ENCODE results near the gene HSF5. TPM values are rescaled to one million over a fixed set of nuclear protein-coding genes. Genes with fewer than 3 reads are reported as not detected.
A peak's percentile ranks its signal among the peaks of the same experiment; 100 is the strongest.

HSF5 gene
- total RNA-seq, 1 donor from 2014 or later, result not detected

- H3K27ac ChIP-seq, result no peak overlapping the region
- Mint-ChIP-seq H3K27ac (no peak overlapping the region), H3K4me1 (no peaks in the 10 kb centered on the region), H3K27me3 (ENCODE audit: insufficient read depth, low read depth) (no peaks in the 10 kb centered on the region), H3K9me3 (no peaks in the 10 kb centered on the region), H3K36me3 (no peaks in the 10 kb centered on the region), H3K4me3 (no peak overlapping the region)
- no peak overlapping the region for H3K4me3 ChIP-seq
- H3K79me2 ChIP-seq (ENCODE audit: low read depth), result no peaks in the 10 kb centered on the region
- no peak for DNase-seq (ENCODE audit: low spot score)
- no peaks in the 10 kb centered on the region for H4K20me1 ChIP-seq (ENCODE audit: low read depth)
- H3K4me2 ChIP-seq, result no peak overlapping the region
- no peaks in the 10 kb centered on the region for H3F3A ChIP-seq (ENCODE audit: low read depth)
- H3K4me1 ChIP-seq, result no peaks in the 10 kb centered on the region
- H3K27me3 ChIP-seq, result no peaks in the 10 kb centered on the region
- no peak overlapping the region for H2AFZ ChIP-seq (replicated peaks)
- H3K9me3 ChIP-seq (ENCODE audit: low read depth), result no peaks in the 10 kb centered on the region
- no peak overlapping the region for H3K9ac ChIP-seq
- TF ChIP-seq EZH2 (IDR thresholded peaks at IDR 0.05), result no peak
- TF ChIP-seq EZH2phosphoT487 (IDR thresholded peaks at IDR 0.05), result no peak
- no peak for TF ChIP-seq CTCF (IDR thresholded peaks at IDR 0.05)
- no peaks in the 10 kb centered on the region for H3K36me3 ChIP-seq
These were observed 11.4 kb downstream of the HSF5 start for GRCh38 chr17:58476812-58477211.

- Histone ChIP-seq H3K27me3 (no peaks in the 10 kb centered on the region), H3K79me2 (ENCODE audit: low read depth) (no peaks in the 10 kb centered on the region), H4K20me1 (ENCODE audit: low read depth) (no peaks in the 10 kb centered on the region), H3K4me1 (no peaks in the 10 kb centered on the region), H2AFZ (replicated peaks) (peak overlapping the region; percentile 10), H3K36me3 (no peaks in the 10 kb centered on the region), H3K4me2 (no peak overlapping the region), H3K9me3 (ENCODE audit: low read depth) (no peaks in the 10 kb centered on the region), H3K27ac (no peak overlapping the region), H3F3A (ENCODE audit: low read depth) (no peaks in the 10 kb centered on the region), H3K9ac (no peak overlapping the region), H3K4me3 (no peak overlapping the region)
- TF ChIP-seq EZH2 (IDR thresholded peaks at IDR 0.05), result no peak
- no peak for TF ChIP-seq EZH2phosphoT487 (IDR thresholded peaks at IDR 0.05)
- H3K9me3 Mint-ChIP-seq, result no peaks in the 10 kb centered on the region
- no peaks in the 10 kb centered on the region for H3K4me1 Mint-ChIP-seq
- no peak overlapping the region for H3K4me3 Mint-ChIP-seq
- no peaks in the 10 kb centered on the region for H3K36me3 Mint-ChIP-seq
- no peak overlapping the region for H3K27ac Mint-ChIP-seq
- no peaks in the 10 kb centered on the region for H3K27me3 Mint-ChIP-seq (ENCODE audit: insufficient read depth, low read depth)
- DNase-seq (ENCODE audit: low spot score), result no peak
These were observed 12.2 kb downstream of the HSF5 start for GRCh38 chr17:58475985-58476384.

GRCh38 chr17:58470356-58470755 lies 17.9 kb downstream of the HSF5 start:
- H3K9ac ChIP-seq, result no peak overlapping the region

GRCh38 chr17:58468944-58469343 lies 19.3 kb downstream of the HSF5 start:
- H3K36me3 Mint-ChIP-seq, result no peaks in the 10 kb centered on the region

More at GRCh38 chr17:58470356-58470755, 17.9 kb downstream of the HSF5 start:
- no peak overlapping the region for H3K27ac ChIP-seq
- peaks cover 51% of the 10 kb centered on the region for H3K27me3 ChIP-seq
- H3K79me2 ChIP-seq (ENCODE audit: low read depth), result no peaks in the 10 kb centered on the region
- H3K27me3 Mint-ChIP-seq (ENCODE audit: insufficient read depth, low read depth), result peaks cover 2% of the 10 kb centered on the region
- no peak overlapping the region for H2AFZ ChIP-seq (replicated peaks)
- H3K36me3 ChIP-seq, result no peaks in the 10 kb centered on the region
- H3F3A ChIP-seq (ENCODE audit: low read depth), result no peaks in the 10 kb centered on the region
- H3K9me3 ChIP-seq (ENCODE audit: low read depth), result no peaks in the 10 kb centered on the region
- H3K4me3 ChIP-seq, result no peak overlapping the region
- H3K4me2 ChIP-seq, result no peak overlapping the region
- no peak overlapping the region for H3K4me3 Mint-ChIP-seq
- H3K27ac Mint-ChIP-seq, result no peak overlapping the region
- TF ChIP-seq EZH2phosphoT487 (IDR thresholded peaks at IDR 0.05), result no peak
- H3K9me3 Mint-ChIP-seq, result no peaks in the 10 kb centered on the region
- no peaks in the 10 kb centered on the region for H3K4me1 Mint-ChIP-seq
- no peaks in the 10 kb centered on the region for H3K4me1 ChIP-seq
- no peaks in the 10 kb centered on the region for H4K20me1 ChIP-seq (ENCODE audit: low read depth)
- H3K36me3 Mint-ChIP-seq, result no peaks in the 10 kb centered on the region
- DNase-seq (ENCODE audit: low spot score), result no peak

More at GRCh38 chr17:58468944-58469343, 19.3 kb downstream of the HSF5 start:
- Histone ChIP-seq H3K27ac (no peak overlapping the region), H3K4me3 (no peak overlapping the region), H3K9ac (no peak overlapping the region), H3K79me2 (ENCODE audit: low read depth) (no peaks in the 10 kb centered on the region), H3F3A (ENCODE audit: low read depth) (no peaks in the 10 kb centered on the region), H2AFZ (replicated peaks) (no peak overlapping the region), H4K20me1 (ENCODE audit: low read depth) (no peaks in the 10 kb centered on the region), H3K36me3 (no peaks in the 10 kb centered on the region), H3K4me2 (no peak overlapping the region), H3K4me1 (no peaks in the 10 kb centered on the region), H3K27me3 (peaks cover 61% of the 10 kb centered on the region), H3K9me3 (ENCODE audit: low read depth) (no peaks in the 10 kb centered on the region)
- no peaks in the 10 kb centered on the region for H3K9me3 Mint-ChIP-seq
- H3K27me3 Mint-ChIP-seq (ENCODE audit: insufficient read depth, low read depth), result peaks cover 2% of the 10 kb centered on the region
- H3K27ac Mint-ChIP-seq, result no peak overlapping the region
- no peak overlapping the region for H3K4me3 Mint-ChIP-seq
- TF ChIP-seq EZH2 (IDR thresholded peaks at IDR 0.05) (no peak), EZH2phosphoT487 (IDR thresholded peaks at IDR 0.05) (no peak), CTCF (IDR thresholded peaks at IDR 0.05) (no peak)
- H3K4me1 Mint-ChIP-seq, result no peaks in the 10 kb centered on the region
- no peak for DNase-seq (ENCODE audit: low spot score)

All from neural progenitor cell (in vitro differentiated cells).